GM12874 (cell line): ENCODE data around the gene NELL1.

Experiments used
- TF ChIP-seq, protein P1 (sequence below): IDR thresholded peaks from 2 replicates; pipeline ENCODE4 v1.5.1; 2011; ENCODE audit warnings: low read depth, mild to moderate bottlenecking, control low read depth, low read length, moderate library complexity; ENCODE audit not compliant: insufficient read depth

Gene NELL1

DNA sequence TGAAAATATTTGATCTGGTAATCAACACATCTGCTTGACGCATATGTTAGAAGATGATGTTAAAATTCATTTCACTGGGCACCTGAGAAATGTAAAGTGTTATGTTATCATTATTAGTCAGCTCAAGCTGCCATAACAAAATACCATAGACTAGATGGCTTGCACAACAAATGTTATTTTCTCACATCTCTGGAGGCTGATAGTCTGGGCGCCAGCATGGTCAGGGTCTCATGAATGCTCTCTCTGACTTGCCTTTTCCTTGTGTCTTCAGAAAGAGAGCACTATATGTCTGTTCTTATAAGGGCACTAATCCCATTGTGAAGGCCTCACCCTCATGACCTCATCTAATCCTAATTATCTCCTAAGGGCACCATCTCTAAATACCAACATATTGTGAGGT is 435.3 kb downstream of the NELL1 start:
- TF ChIP-seq, protein P1, sequence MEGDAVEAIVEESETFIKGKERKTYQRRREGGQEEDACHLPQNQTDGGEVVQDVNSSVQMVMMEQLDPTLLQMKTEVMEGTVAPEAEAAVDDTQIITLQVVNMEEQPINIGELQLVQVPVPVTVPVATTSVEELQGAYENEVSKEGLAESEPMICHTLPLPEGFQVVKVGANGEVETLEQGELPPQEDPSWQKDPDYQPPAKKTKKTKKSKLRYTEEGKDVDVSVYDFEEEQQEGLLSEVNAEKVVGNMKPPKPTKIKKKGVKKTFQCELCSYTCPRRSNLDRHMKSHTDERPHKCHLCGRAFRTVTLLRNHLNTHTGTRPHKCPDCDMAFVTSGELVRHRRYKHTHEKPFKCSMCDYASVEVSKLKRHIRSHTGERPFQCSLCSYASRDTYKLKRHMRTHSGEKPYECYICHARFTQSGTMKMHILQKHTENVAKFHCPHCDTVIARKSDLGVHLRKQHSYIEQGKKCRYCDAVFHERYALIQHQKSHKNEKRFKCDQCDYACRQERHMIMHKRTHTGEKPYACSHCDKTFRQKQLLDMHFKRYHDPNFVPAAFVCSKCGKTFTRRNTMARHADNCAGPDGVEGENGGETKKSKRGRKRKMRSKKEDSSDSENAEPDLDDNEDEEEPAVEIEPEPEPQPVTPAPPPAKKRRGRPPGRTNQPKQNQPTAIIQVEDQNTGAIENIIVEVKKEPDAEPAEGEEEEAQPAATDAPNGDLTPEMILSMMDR = no peak

DNA sequence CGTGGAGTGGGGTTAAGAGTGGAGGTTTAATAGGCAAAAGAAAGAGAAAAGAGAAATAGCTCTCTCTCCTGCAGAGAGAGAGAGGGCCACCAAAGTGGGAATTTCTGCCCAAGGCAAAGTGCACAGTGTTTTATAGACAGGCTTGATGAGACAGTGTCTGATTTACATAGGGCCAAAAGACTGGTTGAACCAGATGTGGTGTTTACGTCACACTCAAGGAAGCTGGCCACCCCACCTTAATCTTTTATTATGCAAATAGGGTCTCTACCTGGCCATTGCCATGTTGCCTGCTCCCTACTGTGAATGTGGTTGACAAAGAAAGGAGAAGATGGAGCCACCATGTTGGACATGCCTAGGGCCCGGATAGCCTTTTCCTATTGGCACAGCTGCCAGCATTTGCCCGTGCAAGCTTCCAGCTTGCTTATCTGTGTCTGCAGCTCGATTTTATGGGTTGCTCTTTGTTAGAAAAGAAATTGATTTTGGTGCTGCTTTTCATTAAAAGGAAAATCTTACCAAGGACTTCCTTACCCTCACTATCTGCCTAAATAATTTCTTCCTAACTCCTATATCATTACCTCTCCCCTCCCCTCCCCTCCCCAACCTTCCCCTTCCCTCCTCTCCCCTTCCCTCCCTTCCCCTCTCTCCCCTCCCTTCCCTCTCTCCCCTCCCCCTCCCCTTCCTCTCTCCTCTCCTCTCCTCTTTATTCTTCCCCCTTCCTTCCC is 436.0 kb downstream of the NELL1 start:
- TF ChIP-seq, protein P1 = no peak

DNA sequence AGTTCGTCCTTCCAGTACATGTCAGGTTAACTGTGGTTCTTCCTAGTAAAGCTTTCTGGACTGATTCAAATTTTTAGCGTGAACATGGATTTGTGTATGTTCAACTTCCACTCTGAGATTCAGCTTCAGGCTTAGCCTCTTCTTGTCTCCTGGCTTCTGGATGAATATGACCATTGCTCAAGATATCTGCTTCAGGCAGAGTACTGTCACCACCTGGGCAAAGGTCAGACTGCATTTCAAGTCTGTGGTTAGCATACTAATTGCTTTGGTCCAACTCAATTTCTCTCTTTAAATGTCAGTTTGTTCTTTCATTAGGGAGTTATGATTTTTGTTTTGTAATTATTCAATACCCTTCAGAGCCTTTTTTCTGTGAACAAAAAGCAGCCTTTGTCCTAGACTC is 440.0 kb downstream of the NELL1 start:
- TF ChIP-seq, protein P1 = no peak

- TF ChIP-seq, protein P1 = no peak
These were observed 441.0 kb downstream of the NELL1 start for GRCh38 chr11:21110415-21110814.

- TF ChIP-seq, protein P1 = no peak
These were observed 444.5 kb downstream of the NELL1 start for GRCh38 chr11:21113876-21114275.

DNA sequence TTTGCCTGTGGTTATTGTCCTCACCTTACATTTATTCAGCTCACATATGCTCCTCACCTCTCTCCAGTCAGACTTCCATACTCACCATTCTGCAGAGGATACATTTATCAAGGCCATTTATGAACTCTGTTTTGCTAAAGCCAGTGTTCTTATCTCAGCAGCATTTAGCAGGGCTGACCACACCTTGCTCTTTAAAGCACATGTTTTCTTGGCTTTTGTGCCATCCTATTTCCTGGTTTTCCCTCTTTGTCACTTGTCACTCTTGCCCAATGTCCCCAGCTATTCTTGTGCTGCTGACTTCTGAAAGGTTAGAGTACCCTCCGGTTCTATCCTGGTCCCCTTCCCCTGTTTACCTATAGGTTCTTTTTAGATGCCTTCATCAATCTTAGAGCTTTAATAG is 446.6 kb downstream of the NELL1 start:
- TF ChIP-seq, protein P1 = no peak

DNA sequence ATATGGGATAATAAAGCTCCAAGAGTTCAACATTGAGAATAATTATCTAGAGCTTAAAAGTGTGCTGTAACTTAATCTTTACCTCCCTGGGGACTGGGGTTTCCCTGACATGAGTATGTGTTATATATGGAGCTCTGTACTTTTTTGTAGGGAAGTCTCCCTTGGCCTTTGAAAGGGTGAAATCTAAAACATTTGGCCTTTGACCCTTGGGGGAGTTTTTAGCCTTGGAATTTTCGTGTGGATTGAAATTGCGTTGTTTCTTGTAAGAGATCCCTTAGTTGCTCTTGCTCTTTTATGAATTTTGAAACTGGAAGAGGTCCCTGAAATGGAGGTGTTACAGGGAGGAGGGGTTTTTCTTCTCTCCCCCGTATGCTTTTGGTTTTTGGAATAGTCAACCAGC is 450.0 kb downstream of the NELL1 start:
- TF ChIP-seq, protein P1 = no peak

DNA sequence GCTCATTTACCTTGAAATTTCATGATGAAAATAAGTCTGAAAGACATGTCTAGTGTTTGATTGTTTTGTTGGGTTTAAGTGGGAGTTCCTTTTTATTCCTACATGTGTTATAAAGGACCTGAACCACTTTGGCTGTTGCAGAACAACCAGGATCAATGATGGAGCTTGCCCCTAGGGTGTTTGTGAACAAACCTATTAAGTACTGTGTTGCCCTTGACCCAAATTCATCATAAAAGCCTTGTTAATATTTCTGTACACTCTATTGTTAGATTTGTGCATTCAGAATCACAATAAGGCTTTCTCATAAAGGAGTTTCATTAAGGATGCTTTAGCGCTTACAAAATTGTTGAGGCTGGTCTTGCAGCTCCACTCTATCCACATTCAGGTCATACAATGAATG is 452.6 kb downstream of the NELL1 start:
- TF ChIP-seq, protein P1 = no peak
